IMR-90 (cell line): ENCODE measurements around the gene USP17L11.
"Not testable (repeated sequence)": the region's sequence is repeated elsewhere in the genome, so short reads cannot be mapped to it uniquely, and the experiment has no call there.

Source experiments
- BHLHE40 ChIP-seq: fragments of 150-350 bp; IDR thresholded peaks from 2 replicates; pipeline ENCODE4 v1.6.1; 2016; ENCODE audit warnings: mild to moderate bottlenecking, low read depth, low read length
- CEBPB ChIP-seq: IDR thresholded peaks from 2 replicates; pipeline ENCODE4 v1.6.1; 2012; ENCODE audit warnings: low read depth, low read length, improper control_type of control experiment
- FOS ChIP-seq: fragments of 150-350 bp; IDR thresholded peaks from 2 replicates; pipeline ENCODE4 v1.6.1; 2016; ENCODE audit warnings: low read depth, low read length
- MAFK ChIP-seq: IDR thresholded peaks from 2 replicates; pipeline ENCODE4 v1.6.1; 2012; ENCODE audit warnings: low read depth, low read length, improper control_type of control experiment
- MXI1 ChIP-seq: IDR thresholded peaks from 2 replicates; pipeline ENCODE4 v1.6.1; 2012; ENCODE audit warnings: low read depth, mild to moderate bottlenecking, low read length, moderate library complexity, borderline replicate concordance
- NFE2L2 ChIP-seq: fragments of 150-350 bp; IDR thresholded peaks from 2 replicates; pipeline ENCODE4 v1.6.1; 2016; ENCODE audit warnings: low read depth, mild to moderate bottlenecking, low read length
- POLR2A ChIP-seq: IDR thresholded peaks from 2 replicates; pipeline ENCODE4 v1.6.1; 2012; ENCODE audit warnings: mild to moderate bottlenecking, low read depth, low read length
- RAD21 ChIP-seq: IDR thresholded peaks from 2 replicates; pipeline ENCODE4 v1.6.1; 2012; ENCODE audit warnings: low read length, improper control_type of control experiment
- RCOR1 ChIP-seq: IDR thresholded peaks from 2 replicates; pipeline ENCODE4 v1.6.1; 2012; ENCODE audit warnings: mild to moderate bottlenecking, low read length, improper control_type of control experiment; ENCODE audit not compliant: insufficient replicate concordance
- RFX5 ChIP-seq: IDR thresholded peaks from 2 replicates; pipeline ENCODE4 v1.8.0; 2012; ENCODE audit warnings: low read depth, mild to moderate bottlenecking, low read length, moderate library complexity
- SMC3 ChIP-seq: fragments of 150-350 bp; IDR thresholded peaks from 2 replicates; pipeline ENCODE4 v1.6.1; 2016; ENCODE audit warnings: low read depth, mild to moderate bottlenecking, antibody characterized with exemption, low read length, moderate library complexity
- TF ChIP-seq, protein P1 (sequence below): conservative IDR thresholded peaks from 2 replicates; pipeline ENCODE4 v1.5.1; 2012; ENCODE audit warnings: mild to moderate bottlenecking, low read depth, low read length, improper control_type of control experiment
- TF ChIP-seq, protein P2 (sequence below): fragments of 150-350 bp; IDR thresholded peaks from 2 replicates; pipeline ENCODE4 v1.6.1; 2017; ENCODE audit warnings: mild to moderate bottlenecking, antibody characterized with exemption, low read length, low read depth

- not testable (repeated sequence) for TF ChIP-seq RAD21, CEBPB, BHLHE40, POLR2A, NFE2L2, RFX5, MXI1, SMC3, FOS, RCOR1, MAFK
- TF ChIP-seq, protein P1, sequence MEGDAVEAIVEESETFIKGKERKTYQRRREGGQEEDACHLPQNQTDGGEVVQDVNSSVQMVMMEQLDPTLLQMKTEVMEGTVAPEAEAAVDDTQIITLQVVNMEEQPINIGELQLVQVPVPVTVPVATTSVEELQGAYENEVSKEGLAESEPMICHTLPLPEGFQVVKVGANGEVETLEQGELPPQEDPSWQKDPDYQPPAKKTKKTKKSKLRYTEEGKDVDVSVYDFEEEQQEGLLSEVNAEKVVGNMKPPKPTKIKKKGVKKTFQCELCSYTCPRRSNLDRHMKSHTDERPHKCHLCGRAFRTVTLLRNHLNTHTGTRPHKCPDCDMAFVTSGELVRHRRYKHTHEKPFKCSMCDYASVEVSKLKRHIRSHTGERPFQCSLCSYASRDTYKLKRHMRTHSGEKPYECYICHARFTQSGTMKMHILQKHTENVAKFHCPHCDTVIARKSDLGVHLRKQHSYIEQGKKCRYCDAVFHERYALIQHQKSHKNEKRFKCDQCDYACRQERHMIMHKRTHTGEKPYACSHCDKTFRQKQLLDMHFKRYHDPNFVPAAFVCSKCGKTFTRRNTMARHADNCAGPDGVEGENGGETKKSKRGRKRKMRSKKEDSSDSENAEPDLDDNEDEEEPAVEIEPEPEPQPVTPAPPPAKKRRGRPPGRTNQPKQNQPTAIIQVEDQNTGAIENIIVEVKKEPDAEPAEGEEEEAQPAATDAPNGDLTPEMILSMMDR = not testable (repeated sequence)
- TF ChIP-seq, protein P2, sequence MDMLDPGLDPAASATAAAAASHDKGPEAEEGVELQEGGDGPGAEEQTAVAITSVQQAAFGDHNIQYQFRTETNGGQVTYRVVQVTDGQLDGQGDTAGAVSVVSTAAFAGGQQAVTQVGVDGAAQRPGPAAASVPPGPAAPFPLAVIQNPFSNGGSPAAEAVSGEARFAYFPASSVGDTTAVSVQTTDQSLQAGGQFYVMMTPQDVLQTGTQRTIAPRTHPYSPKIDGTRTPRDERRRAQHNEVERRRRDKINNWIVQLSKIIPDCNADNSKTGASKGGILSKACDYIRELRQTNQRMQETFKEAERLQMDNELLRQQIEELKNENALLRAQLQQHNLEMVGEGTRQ = not testable (repeated sequence)
Measured at GRCh38 chr4:9169791-9170459, 45.3 kb upstream of the USP17L11 start, which contains the start of gene FAM90A26.
